ENCODE data around the gene PDZRN4. TPM values are rescaled to one million over a fixed set of nuclear protein-coding genes. Genes with fewer than 3 reads are reported as not detected.
"Not testable (repeated sequence)": the region's sequence is repeated elsewhere in the genome, so short reads cannot be mapped to it uniquely, and the experiment has no call there.

Gene PDZRN4
- total RNA-seq, 1 experiment from 2014 or later = not detected

GRCh38 chr12:41537522-41537921, 349.4 kb downstream of the PDZRN4 start:
- no peak for DNase-seq (ENCODE audit: low spot score)
- intact Hi-C loops (cut with micrococcal nuclease; ENCODE audit: unreplicated experiment) = loop anchor here (10.0 kb wide), 1 partner anchor 63 kb away; no protein-coding TSS in a partner anchor
- Histone ChIP-seq H3K27me3 (replicated peaks; ENCODE audit: insufficient read depth, low read depth, low read length, poor library complexity) (no peaks in the 10 kb centered on the region), H3K36me3 (ENCODE audit: insufficient read depth, low read length, poor library complexity, severe bottlenecking) (no peaks in the 10 kb centered on the region), H3K27ac (ENCODE audit: low read depth, low read length, poor library complexity, severe bottlenecking) (no peak overlapping the region), H3K4me1 (ENCODE audit: insufficient read depth, low read length, poor library complexity, severe bottlenecking) (no peaks in the 10 kb centered on the region), H3K9me3 (ENCODE audit: low read depth, low read length, poor library complexity, severe bottlenecking) (no peaks in the 10 kb centered on the region), H3K4me3 (ENCODE audit: low read depth, low read length, poor library complexity, severe bottlenecking) (no peak overlapping the region)
- no TSS peak for BruUV-seq (replicated peaks)
- no peak for TF ChIP-seq EZH2 (IDR thresholded peaks at IDR 0.05; ENCODE audit: borderline replicate concordance, low read depth, low read length, poor library complexity, severe bottlenecking)
- TF ChIP-seq, protein P1, sequence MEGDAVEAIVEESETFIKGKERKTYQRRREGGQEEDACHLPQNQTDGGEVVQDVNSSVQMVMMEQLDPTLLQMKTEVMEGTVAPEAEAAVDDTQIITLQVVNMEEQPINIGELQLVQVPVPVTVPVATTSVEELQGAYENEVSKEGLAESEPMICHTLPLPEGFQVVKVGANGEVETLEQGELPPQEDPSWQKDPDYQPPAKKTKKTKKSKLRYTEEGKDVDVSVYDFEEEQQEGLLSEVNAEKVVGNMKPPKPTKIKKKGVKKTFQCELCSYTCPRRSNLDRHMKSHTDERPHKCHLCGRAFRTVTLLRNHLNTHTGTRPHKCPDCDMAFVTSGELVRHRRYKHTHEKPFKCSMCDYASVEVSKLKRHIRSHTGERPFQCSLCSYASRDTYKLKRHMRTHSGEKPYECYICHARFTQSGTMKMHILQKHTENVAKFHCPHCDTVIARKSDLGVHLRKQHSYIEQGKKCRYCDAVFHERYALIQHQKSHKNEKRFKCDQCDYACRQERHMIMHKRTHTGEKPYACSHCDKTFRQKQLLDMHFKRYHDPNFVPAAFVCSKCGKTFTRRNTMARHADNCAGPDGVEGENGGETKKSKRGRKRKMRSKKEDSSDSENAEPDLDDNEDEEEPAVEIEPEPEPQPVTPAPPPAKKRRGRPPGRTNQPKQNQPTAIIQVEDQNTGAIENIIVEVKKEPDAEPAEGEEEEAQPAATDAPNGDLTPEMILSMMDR (conservative IDR thresholded peaks at IDR 0.05; ENCODE audit: low read depth, low read length) = no peak
- ChIA-PET POLR2A (ENCODE audit: low non-redundant PET) (no interaction called here), CTCF (no interaction called here)

DNA sequence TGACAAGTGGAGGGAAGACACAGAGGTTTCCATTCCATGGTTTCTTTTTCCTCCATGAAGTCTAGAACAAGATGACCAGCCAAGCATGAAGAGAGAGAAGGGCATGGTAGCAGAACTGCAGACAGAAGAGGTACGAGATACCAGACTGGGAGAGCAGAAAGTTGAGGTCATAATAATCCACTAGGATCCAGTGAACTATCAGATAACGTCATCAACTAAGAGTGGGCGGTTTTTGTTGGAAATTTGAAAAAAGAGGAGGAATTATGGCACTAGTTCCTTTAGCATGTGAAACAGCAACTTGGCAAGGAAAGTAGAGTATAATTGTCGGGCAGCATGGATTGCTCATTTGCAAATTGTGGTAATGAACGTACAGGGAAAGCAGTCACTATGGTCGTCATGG, 357.6 kb downstream of the PDZRN4 start:
- Histone ChIP-seq H3K4me3 (ENCODE audit: low read depth, low read length, poor library complexity, severe bottlenecking) (no peak overlapping the region), H3K4me1 (ENCODE audit: insufficient read depth, low read length, poor library complexity, severe bottlenecking) (no peaks in the 10 kb centered on the region), H3K27me3 (replicated peaks; ENCODE audit: insufficient read depth, low read depth, low read length, poor library complexity) (no peaks in the 10 kb centered on the region), H3K27ac (ENCODE audit: low read depth, low read length, poor library complexity, severe bottlenecking) (no peak overlapping the region), H3K9me3 (ENCODE audit: low read depth, low read length, poor library complexity, severe bottlenecking) (no peaks in the 10 kb centered on the region), H3K36me3 (ENCODE audit: insufficient read depth, low read length, poor library complexity, severe bottlenecking) (no peaks in the 10 kb centered on the region)
- CTCF ChIA-PET = no interaction called here
- DNase-seq (ENCODE audit: low spot score) = no peak
- POLR2A ChIA-PET (ENCODE audit: low non-redundant PET) = no interaction called here
- intact Hi-C loops (cut with micrococcal nuclease; ENCODE audit: unreplicated experiment) = no loop called here
- BruUV-seq (replicated peaks) = no TSS peak
- no peak for TF ChIP-seq EZH2 (IDR thresholded peaks at IDR 0.05; ENCODE audit: borderline replicate concordance, low read depth, low read length, poor library complexity, severe bottlenecking)
- TF ChIP-seq, protein P1 (conservative IDR thresholded peaks at IDR 0.05; ENCODE audit: low read depth, low read length) = no peak

DNA sequence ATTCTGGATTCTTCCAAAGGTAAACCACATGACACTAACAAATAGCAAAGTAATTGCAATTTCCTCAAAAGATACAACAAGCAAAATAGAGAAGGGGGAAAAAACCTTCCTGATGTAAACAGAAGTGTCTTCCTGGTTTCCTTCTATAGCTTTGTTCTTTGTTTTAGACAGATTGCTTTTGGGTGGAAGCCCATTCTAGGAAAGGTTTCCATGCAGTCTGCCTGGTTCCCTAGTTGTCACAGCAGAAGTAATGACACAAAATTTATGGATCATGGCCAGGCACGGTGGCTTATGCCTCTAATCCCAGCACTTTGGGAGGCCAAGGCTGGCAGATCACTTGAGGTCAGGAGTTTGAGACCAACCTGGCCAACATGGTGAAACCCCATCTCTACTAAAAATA, 359.0 kb downstream of the PDZRN4 start:
- H3K27ac ChIP-seq (ENCODE audit: low read depth, low read length, poor library complexity, severe bottlenecking); intact Hi-C loops (cut with micrococcal nuclease; ENCODE audit: unreplicated experiment); H3K27me3 ChIP-seq (replicated peaks; ENCODE audit: insufficient read depth, low read depth, low read length, poor library complexity); H3K36me3 ChIP-seq (ENCODE audit: insufficient read depth, low read length, poor library complexity, severe bottlenecking); H3K4me1 ChIP-seq (ENCODE audit: insufficient read depth, low read length, poor library complexity, severe bottlenecking); DNase-seq (ENCODE audit: low spot score); POLR2A ChIA-PET (ENCODE audit: low non-redundant PET); H3K9me3 ChIP-seq (ENCODE audit: low read depth, low read length, poor library complexity, severe bottlenecking); H3K4me3 ChIP-seq (ENCODE audit: low read depth, low read length, poor library complexity, severe bottlenecking); BruUV-seq (replicated peaks); CTCF ChIA-PET: not testable (repeated sequence)

DNA sequence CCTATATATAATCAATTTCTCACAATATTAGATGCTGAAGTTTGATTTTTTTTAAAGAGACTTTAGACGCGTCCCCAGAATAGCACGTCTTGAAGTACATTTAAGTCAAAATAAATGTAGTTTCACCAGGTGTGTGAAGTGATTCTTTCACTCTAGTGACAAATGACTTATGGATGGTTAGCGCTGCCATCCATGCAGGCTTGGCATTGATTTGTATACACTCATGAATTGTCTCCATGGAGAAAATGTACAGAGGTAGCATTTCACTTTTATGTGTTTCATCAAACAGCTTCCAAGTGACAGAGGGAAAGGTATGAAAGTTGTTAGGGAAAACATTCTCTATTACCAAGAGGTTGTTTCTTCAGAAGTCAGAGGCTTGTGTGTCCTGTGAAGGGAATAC, 360.8 kb downstream of the PDZRN4 start:
- no peaks in the 10 kb centered on the region for H3K36me3 ChIP-seq (ENCODE audit: insufficient read depth, low read length, poor library complexity, severe bottlenecking)
- ChIA-PET CTCF (no interaction called here), POLR2A (ENCODE audit: low non-redundant PET) (no interaction called here)
- BruUV-seq (replicated peaks) = no TSS peak
- no peak overlapping the region for H3K27ac ChIP-seq (ENCODE audit: low read depth, low read length, poor library complexity, severe bottlenecking)
- no peak overlapping the region for H3K4me3 ChIP-seq (ENCODE audit: low read depth, low read length, poor library complexity, severe bottlenecking)
- no peaks in the 10 kb centered on the region for H3K9me3 ChIP-seq (ENCODE audit: low read depth, low read length, poor library complexity, severe bottlenecking)
- no peaks in the 10 kb centered on the region for H3K4me1 ChIP-seq (ENCODE audit: insufficient read depth, low read length, poor library complexity, severe bottlenecking)
- DNase-seq (ENCODE audit: low spot score) = no peak
- no peak for TF ChIP-seq EZH2 (IDR thresholded peaks at IDR 0.05; ENCODE audit: borderline replicate concordance, low read depth, low read length, poor library complexity, severe bottlenecking)
- TF ChIP-seq, protein P1 (conservative IDR thresholded peaks at IDR 0.05; ENCODE audit: low read depth, low read length) = no peak
- H3K27me3 ChIP-seq (replicated peaks; ENCODE audit: insufficient read depth, low read depth, low read length, poor library complexity) = no peaks in the 10 kb centered on the region
- intact Hi-C loops (cut with micrococcal nuclease; ENCODE audit: unreplicated experiment) = no loop called here
